SKM-1 (cell line): ENCODE measurements around the gene CMTM2.

Experiments
- DNase-seq: peaks from one replicate; lab custom pipeline; 2025; ENCODE audit not compliant: unreplicated experiment; lab: John Stamatoyannopoulos, UW

CMTM2 gene

GRCh38 chr16:66578651-66579531 is at the start of gene CMTM2:
Gene CMTM2, plus strand, starts transcription at chr16:66579463. Its CDS starts 145 bp downstream, at chr16:66579608.
- no peak for DNase-seq

DNA sequence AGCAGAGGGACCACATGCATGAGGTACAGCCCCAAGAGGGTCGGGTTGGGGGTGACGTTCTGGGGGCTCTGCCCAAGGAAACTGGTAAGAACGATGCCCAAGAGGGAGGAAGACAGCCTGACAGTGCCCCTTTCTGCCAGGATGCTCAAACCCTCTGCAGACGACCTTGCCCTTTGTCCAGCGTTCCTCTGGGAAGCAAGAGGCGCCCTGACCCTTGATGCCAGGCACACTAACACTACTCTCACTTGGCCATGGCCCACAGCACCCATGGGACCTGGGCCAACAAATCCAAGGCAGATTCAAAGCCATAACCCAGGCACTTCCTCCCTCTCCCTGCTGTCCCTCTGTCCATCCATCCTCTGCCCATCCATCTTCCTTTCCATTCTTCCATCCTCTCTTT is 49.8 kb upstream of the CMTM2 start:
- DNase-seq = no peak

- no peak for DNase-seq
Measured at GRCh38 chr16:66534376-66534799, 44.9 kb upstream of the CMTM2 start.

GRCh38 chr16:66536525-66536924 is 42.7 kb upstream of the CMTM2 start:
- no peak for DNase-seq

DNA sequence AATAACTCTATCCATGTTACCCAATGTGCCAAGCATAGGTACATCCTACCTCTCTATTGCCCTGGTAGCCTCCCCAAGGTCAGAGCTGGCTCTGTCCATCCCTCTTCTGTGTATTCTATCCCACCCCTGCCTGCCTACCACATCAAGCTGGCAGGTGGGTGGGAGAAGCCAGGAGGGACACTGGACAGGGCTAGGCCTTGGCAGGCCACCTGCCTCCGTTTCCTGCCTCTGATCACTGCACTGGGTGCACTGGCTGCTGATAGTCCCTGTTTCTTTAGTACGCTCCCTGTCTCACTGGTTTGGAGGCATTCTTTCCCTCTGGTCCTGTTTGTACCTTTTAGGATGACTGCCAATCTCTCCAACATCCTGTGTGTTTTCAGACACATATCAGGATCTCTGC is 42.0 kb upstream of the CMTM2 start:
- no peak for DNase-seq

GRCh38 chr16:66538910-66539309 is 40.4 kb upstream of the CMTM2 start:
- no peak for DNase-seq

DNA sequence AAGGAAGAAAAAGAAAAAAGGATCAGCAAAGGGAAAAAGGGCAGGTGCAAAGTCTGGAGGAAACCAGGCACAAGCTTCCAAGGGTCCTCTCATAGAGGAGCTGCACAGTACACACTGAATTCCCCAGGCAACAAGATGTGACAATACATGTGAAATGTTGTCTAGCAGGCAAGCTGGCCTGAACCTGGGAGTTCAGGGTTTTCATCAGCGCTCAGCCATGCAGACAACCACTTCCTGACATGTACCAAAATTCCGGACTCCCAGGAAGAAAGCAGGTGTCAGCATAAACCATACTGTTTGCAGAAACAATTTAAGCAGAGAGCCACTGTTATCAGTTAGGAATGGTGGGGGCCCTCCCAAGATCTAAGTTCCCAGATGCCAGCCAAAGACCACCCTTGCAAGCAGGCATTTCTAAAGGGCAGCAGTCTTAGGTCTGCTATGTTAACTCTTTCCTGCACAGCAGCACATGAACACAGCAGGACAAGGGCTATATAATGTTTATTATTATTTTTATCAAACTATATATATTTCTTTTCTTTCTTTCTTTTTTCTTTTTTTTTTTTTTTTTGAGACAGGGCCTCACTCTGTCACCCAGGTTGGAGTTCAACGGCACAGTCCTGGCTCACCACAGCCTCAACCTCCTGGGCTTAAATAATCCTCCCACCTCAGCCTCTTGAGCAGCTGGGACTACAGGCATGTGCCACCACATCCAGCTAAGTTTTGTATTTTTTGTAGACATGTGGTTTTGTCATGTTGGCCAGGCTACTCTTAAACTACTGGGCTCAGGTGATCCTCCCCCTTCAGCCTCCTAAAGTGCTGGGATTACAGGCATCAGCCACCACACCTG is 39.4 kb upstream of the CMTM2 start:
- no peak for DNase-seq

- no peak for DNase-seq
Measured at GRCh38 chr16:66541388-66542355, 37.6 kb upstream of the CMTM2 start.

- DNase-seq = no peak
Measured at GRCh38 chr16:66542396-66542795, 36.9 kb upstream of the CMTM2 start.

DNA sequence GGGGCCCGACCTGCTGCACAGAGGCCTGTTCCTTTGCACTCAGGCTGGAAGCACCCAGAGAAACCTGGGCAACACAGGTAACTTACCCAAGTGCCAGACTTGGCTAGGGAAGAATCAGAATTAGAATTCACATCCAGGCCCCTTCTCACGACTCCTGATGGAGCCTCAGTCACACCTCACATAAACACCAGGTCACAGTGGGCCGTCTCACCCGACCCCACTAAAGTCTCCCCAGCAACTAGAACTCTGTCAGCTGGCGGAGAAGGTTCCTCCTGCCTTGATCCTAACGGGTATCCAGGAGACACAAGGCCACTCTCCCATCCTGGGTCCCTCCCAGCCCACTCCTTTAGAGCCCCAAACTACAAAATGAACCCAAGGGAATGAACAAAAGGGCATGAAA is 35.7 kb upstream of the CMTM2 start:
- no peak for DNase-seq

DNA sequence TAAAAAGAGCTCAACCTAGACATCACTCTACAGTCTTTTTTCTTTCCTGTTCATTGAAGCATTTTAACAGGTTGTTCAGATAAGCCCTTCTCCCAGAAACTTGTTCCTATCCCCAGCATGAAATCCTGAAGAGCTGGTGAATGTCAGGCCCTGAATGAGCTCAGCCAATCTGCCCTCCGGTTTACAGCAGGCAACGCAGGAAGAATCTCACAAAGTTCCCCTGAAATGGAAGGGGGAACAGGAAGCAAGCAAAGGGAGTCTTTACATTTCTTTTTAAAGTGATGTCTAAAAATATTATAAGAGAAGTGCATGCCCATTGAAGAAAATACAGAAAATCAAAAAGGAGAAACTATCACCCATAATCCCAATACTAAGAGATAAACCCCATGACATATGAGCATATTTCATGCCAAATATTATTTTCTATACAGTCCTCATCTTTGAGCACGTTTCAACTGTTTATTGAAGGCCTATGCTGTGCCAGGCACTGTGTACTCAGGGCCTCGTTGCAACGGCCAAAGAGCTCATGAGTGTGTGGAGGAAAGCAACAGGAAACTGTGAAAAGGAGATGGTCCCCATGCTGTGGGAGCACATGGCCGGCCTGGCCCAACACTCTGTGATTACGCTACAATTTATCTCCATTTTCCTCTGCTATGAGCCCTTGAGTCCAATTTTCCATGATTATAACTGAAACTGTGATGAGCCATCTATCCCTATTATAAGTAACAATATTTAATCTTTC is 35.1 kb upstream of the CMTM2 start:
- no peak for DNase-seq

DNA sequence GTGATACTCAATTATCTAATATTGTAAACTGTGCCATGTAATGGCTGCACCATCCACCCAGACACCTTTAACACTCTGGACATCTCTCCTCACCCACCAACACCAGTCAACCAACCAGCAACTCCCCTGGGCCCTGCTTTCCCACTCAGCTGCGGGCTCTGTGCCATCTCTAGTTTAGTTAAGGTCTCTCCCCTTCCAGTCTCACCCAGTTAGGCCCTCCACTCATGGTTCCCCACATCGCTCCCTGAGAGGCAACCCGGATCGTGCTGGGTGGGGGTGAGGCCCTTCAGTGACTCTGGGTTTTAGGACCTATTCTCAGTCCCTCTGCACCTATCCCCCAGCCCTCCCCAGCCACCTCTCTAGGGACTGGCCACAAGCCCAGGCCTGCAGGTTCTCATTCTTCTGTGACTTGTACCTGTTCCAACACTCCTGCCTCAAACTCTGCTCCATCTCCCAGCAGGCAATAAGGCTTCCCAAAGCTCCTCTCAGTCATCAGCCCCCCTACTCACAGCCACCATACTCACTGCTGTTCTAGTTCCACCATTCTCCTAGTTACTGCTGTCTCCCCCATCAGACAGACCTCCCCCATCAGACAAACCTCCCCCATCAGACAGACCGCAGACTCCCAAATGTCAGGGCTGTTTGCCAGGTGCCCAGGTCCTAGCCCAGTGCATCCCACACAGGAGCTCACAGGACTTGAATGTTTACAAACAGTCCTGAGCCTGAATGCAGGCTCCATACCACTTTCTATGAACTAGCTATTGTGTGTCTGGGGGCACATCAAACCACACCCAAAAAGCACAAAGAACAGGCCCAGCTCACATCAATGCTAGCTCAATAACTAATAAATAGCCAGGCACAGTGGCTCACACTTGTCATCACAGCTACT is 31.9 kb upstream of the CMTM2 start:
- no peak for DNase-seq

- DNase-seq = no peak
Measured at GRCh38 chr16:66548068-66548467, 31.2 kb upstream of the CMTM2 start.

DNA sequence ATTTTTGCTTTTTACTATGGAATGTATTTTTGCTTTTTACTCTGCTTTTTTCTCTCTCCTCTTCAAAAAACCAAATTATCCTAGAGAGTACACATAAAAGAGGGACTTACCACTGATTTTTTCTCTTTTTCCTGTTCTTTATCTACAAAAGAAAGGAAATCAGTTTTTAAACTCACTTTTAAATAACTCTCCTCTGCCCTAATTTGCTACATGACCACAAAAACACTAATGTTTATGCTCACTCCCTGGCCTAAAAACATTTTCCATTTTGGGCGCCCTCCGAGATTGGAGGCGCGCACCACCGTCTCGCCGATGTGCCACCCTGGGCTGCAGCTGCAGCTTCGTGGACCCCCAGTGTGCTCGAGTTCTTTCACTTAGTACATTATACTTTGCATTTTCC is 30.4 kb upstream of the CMTM2 start:
- no peak for DNase-seq

- DNase-seq = no peak
Measured at GRCh38 chr16:66549284-66550131, 29.8 kb upstream of the CMTM2 start, which contains the start of gene TK2. Gene TK2, minus strand, starts transcription at chr16:66550122. Its CDS starts 61 bp downstream, at chr16:66550061.

DNA sequence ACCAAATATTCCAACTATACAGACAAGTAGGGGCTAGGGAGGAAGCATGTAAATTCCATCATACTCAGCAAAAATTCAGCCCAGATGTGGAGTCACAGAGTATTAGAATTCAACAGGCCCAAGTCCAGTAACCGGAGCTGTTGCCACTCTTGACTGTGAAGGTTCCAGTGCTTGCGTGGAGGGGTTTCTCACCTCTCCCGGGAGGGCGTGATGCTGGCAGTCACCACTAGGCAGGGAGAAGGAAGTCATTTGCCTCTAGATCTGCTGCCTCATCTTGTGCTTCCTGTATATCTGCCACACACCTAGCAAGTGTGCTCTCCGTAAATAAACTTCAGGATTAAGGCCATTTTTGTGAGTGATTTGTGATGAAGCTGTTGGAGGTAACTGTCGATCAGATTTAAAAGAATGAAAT is 27.9 kb upstream of the CMTM2 start:
- peak; percentile 70 for DNase-seq

- no peak for DNase-seq
Measured at GRCh38 chr16:66551788-66552285, 27.4 kb upstream of the CMTM2 start.
